Spleen (tissue), 11 donors: ENCODE results near the gene OBSCN. TPM values are rescaled to one million over a fixed set of nuclear protein-coding genes. Genes with fewer than 3 reads are reported as not detected.

Source experiments
- DNase-seq: peaks from one replicate; pipeline ENCODE4 v3.0.0-alpha.2; 2020
- H3K27ac ChIP-seq, 8 donors: fragments of 200-600 bp; sonication (generic) in 7 of 8; 1 replicate in 4 of 8; 2 replicates in 4 of 8; pipeline versions ENCODE4 v1.5.0 to v1.8.0; 2016 to 2021; ENCODE audit warnings: inconsistent platforms in 4 of 8, mild to moderate bottlenecking in 4 of 8, moderate library complexity in 1 of 8
- H3K27me3 ChIP-seq, 7 donors: fragments of 200-600 bp; sonication (generic) in 6 of 7; replicated peaks in 1 of 7; 1 replicate in 4 of 7; 2 replicates in 3 of 7; pipeline versions ENCODE4 v1.5.0 to v1.8.0; 2016 to 2021; ENCODE audit warnings: inconsistent platforms in 3 of 7, mild to moderate bottlenecking in 1 of 7
- H3K36me3 ChIP-seq, 6 donors: fragments of 200-600 bp; sonication (generic) in 5 of 6; 1 replicate in 4 of 6; 2 replicates in 2 of 6; pipeline versions ENCODE4 v1.5.0 to v1.8.0; 2016 to 2021; ENCODE audit warnings: inconsistent platforms in 2 of 6
- H3K4me1 ChIP-seq, 6 donors: fragments of 200-600 bp; sonication (generic) in 5 of 6; 1 replicate in 3 of 6; 2 replicates in 3 of 6; pipeline versions ENCODE4 v1.5.0 to v1.8.0; 2016 to 2021; ENCODE audit warnings: inconsistent platforms in 3 of 6
- H3K4me3 ChIP-seq, 8 donors: fragments of 200-600 bp; sonication (generic) in 7 of 8; 1 replicate in 4 of 8; 2 replicates in 4 of 8; pipeline versions ENCODE4 v1.5.0 to v1.8.0; 2016 to 2021; ENCODE audit warnings: inconsistent platforms in 4 of 8, mild to moderate bottlenecking in 4 of 8, moderate library complexity in 2 of 8
- H3K9me3 ChIP-seq, 8 donors: fragments of 200-600 bp; sonication (generic) in 7 of 8; 1 replicate in 4 of 8; 2 replicates in 4 of 8; pipeline versions ENCODE4 v1.5.0 to v1.8.0; 2016 to 2021; ENCODE audit warnings: inconsistent platforms in 4 of 8
- POLR2A ChIP-seq, 3 donors: fragments of 450-650 bp; IDR thresholded peaks; one replicate each; pipeline ENCODE4 v1.5.1; 2017; ENCODE audit warnings: antibody characterized with exemption in 3 of 3, mild to moderate bottlenecking in 1 of 3
- POLR2AphosphoS5 ChIP-seq, 3 donors: sonication (generic); formaldehyde crosslinking; IDR thresholded peaks; one replicate each; pipeline ENCODE4 v1.5.1; 2017; ENCODE audit warnings: antibody characterized with exemption in 3 of 3
- WGBS, 5 donors: extraction: QIAGEN DNeasy Blood & Tissue Kit in 3 of 5; methylation state at CpG; one replicate each; pipeline versions ENCODE4 v1.1.5 to v1.1.7; 2013 to 2018; 5-methylcytosine and 5-hydroxymethylcytosine counted together
- intact Hi-C: fragments of 100-400 bp; cut with DNase I; formaldehyde crosslinking; loops from one replicate; pipeline ENCODE4 v1.15.0; 2023; ENCODE audit warnings: low total_unique reads
- polyA plus RNA-seq, 3 donors: library from polyadenylated mRNA; stranded (reverse); fragments of 200-250 nt; gene quantifications; one replicate each; pipeline ENCODE4 v1.2.1, GENCODE V29; 2013
- total RNA-seq, 7 donors: library from RNA; depleted of rRNA in 3 of 7; stranded (reverse); fragments of >200 nt in 3 of 7; fragmentation: NEBNext Ultra II Directional in 4 of 7; extraction: Animal tissue kit (Norgen Biotek cat#: 25700) in 4 of 7; gene quantifications; one replicate each; pipeline versions ENCODE4 v1.1.0 to v1.2.1, GENCODE V29; 2016 to 2021
- TF ChIP-seq, protein P1 (sequence below), 11 experiments: fragments of 200-600 bp in 7 of 11; fragments of 450-650 bp in 4 of 11; sonication (generic) in 4 of 11; IDR thresholded peaks in 8 of 11; conservative IDR thresholded peaks in 3 of 11; 1 replicate in 7 of 11; 2 replicates in 4 of 11; pipeline versions ENCODE4 v1.4.0 to v1.8.0; 2016 to 2021; ENCODE audit warnings: antibody characterized with exemption in 11 of 11, inconsistent platforms in 4 of 11, mild to moderate bottlenecking in 1 of 11
- donor health status: healthy with polysubstance abuse.
- donor health status: DM: no; HTN: no; CAD: no; lungs with moderate emphysema.
- donor health status: DM: no; HTN: no; CAD: no.
- donor health status: Bipolar disorder and iron deficiency.
- donor health status: healthy.
- donor health status: DM: no; HTN: no; CAD: no.
- donor health status: DM: yes; HTN: yes; CAD: no.

OBSCN gene
- total and polyA plus RNA-seq, 10 donors = 12.6 to 71.7 (median 41.9) TPM

DNA sequence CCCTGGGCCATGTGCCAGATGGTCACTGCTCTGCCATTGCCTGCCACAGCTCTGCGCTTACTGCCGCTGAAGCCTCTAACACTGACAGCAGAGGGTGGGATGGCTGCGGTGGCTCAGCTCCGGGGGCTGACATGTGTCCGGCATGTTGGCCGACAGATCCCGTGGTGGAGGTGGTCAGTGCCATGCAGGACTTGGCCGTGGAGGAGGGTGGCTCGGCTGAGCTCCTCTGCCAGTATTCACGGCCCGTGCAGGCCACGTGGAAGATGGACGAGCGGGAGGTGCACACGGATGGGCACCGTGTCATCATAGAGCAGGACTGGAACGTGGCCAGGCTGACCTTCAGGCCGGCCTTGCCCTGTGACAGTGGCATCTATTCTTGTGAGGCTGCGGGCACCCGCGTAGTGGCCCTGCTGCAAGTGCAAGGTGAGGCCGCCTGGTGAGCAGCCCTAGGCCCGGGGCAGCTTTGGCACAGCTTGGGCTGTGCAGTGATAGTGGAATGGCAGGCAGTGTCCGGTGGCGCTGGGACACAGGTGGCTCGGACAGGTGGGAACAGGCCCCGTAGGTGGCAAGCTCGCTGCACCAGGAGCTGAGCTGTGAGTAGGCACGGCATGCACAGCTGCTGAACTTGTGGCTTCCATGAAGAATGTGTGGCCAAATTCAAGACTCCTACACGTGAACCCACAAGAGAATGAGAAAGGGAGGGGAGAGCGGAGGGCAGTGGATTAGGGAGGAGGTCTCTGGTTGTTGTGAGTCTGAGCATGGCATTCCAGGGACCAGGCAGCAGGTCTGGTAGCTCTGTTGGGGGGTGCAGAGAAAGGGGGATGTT is 107.0 kb downstream of the OBSCN start:
- Histone ChIP-seq H3K27me3 (no peaks in the 10 kb centered on the region), H3K27ac (no peak overlapping the region), H3K9me3 (peaks cover 0 to 30% (median 18%) of the 10 kb centered on the region in 8 donors), H3K36me3 (peaks cover 0 to 46% (median 18%) of the 10 kb centered on the region in 6 donors), H3K4me3 (no peak overlapping the region), H3K4me1 (no peaks in the 10 kb centered on the region)
- no peak for TF ChIP-seq POLR2A (IDR thresholded peaks at IDR 0.05)
- TF ChIP-seq POLR2AphosphoS5 (IDR thresholded peaks at IDR 0.05) = peak in 1 of 3 donors; percentile 6
- 83 to 93% (median 90%) methylated on average over 24 to 31 of the region's 31 CpGs for WGBS, 5 donors
- intact Hi-C loops = no loop called here
- DNase-seq = peak; percentile 67

GRCh38 chr1:228315484-228315944 is 107.7 kb downstream of the OBSCN start:
- Histone ChIP-seq H3K4me1 (no peaks in the 10 kb centered on the region), H3K9me3 (peaks cover 0 to 30% (median 18%) of the 10 kb centered on the region in 8 donors), H3K27me3 (no peaks in the 10 kb centered on the region), H3K36me3 (peaks cover 0 to 52% (median 24%) of the 10 kb centered on the region in 6 donors), H3K4me3 (no peak overlapping the region), H3K27ac (no peak overlapping the region)
- TF ChIP-seq POLR2A (IDR thresholded peaks at IDR 0.05) (no peak), POLR2AphosphoS5 (IDR thresholded peaks at IDR 0.05) (no peak)
- TF ChIP-seq, protein P1, sequence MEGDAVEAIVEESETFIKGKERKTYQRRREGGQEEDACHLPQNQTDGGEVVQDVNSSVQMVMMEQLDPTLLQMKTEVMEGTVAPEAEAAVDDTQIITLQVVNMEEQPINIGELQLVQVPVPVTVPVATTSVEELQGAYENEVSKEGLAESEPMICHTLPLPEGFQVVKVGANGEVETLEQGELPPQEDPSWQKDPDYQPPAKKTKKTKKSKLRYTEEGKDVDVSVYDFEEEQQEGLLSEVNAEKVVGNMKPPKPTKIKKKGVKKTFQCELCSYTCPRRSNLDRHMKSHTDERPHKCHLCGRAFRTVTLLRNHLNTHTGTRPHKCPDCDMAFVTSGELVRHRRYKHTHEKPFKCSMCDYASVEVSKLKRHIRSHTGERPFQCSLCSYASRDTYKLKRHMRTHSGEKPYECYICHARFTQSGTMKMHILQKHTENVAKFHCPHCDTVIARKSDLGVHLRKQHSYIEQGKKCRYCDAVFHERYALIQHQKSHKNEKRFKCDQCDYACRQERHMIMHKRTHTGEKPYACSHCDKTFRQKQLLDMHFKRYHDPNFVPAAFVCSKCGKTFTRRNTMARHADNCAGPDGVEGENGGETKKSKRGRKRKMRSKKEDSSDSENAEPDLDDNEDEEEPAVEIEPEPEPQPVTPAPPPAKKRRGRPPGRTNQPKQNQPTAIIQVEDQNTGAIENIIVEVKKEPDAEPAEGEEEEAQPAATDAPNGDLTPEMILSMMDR (IDR thresholded peaks at IDR 0.05 in 8 of 11, conservative IDR thresholded peaks at IDR 0.05 in 3 of 11) = no peak
- no peak for DNase-seq
- 89 to 93% (median 89%) methylated on average over 16 to 17 of the region's 17 CpGs for WGBS, 5 donors
- intact Hi-C loops = no loop called here

DNA sequence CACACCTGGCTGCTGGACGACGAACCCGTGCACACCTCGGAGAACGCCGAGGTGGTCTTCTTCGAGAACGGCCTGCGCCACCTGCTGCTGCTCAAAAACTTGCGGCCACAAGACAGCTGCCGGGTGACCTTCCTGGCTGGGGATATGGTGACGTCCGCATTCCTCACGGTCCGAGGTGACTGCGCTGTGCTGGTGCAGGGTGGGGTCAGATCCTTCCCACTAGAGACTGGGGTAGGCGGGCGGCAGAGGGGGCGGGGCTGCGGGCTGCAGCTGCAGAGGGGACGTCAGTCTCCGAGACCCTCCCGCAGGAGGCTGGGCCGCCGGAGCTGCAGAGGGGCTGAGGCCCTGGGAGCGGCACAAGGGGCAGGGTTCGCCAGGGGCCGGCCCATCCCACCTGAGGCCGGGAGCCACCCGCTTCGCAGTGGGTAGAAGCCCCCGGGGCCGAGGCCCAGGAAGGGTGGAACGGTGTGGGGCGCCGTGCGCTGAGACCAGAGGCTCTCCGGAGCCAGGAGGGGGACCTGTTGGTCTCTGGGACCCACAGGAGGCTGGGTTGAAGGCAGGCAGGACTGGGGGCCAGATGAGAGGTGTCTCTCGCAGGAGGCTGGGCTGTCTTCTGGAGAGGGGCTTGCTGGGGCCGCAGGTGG is 108.2 kb downstream of the OBSCN start:
- Histone ChIP-seq H3K9me3 (peaks cover 0 to 30% (median 18%) of the 10 kb centered on the region in 8 donors), H3K27ac (no peak overlapping the region), H3K4me3 (no peak overlapping the region), H3K36me3 (peaks cover 0 to 58% (median 28%) of the 10 kb centered on the region in 6 donors), H3K27me3 (no peaks in the 10 kb centered on the region), H3K4me1 (no peaks in the 10 kb centered on the region)
- WGBS, 5 donors = 70 to 93% (median 86%) methylated on average over 19 to 40 of the region's 40 CpGs
- TF ChIP-seq, protein P1 (IDR thresholded peaks at IDR 0.05 in 8 of 11, conservative IDR thresholded peaks at IDR 0.05 in 3 of 11) = no peak
- TF ChIP-seq POLR2AphosphoS5 (IDR thresholded peaks at IDR 0.05) (no peak), POLR2A (IDR thresholded peaks at IDR 0.05) (no peak)
- DNase-seq = peak; percentile 71
- intact Hi-C loops = no loop called here

DNA sequence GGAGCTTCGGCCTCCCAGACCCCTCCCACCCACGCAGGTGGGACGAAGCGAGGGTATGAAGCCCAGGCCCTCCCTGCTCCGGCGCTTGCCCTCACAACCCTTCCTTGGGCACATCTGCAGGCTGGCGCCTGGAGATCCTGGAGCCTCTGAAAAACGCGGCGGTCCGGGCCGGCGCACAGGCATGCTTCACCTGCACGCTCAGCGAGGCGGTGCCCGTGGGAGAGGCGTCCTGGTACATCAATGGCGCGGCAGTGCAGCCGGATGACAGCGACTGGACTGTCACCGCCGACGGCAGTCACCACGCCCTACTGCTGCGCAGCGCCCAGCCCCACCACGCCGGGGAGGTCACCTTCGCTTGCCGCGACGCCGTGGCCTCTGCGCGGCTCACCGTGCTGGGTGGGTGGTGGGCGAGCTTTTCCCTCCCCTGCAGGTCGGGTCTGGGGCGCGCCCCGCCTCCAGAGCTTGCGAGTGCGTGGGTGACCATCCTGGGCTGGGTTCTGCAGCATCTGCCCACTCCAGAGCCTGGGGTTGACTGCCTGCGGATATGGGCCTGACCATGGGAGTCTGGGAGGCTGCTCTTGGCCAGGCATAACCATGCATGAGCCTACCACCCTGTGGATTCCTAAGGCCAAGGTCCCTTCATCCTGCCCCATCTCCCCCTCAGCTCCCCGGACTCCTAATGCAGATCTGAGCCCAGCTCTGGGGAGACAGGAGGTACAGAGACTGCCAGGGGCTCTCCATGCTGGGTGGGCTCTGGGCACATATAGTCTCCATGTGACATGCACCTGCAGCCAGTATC is 108.9 kb downstream of the OBSCN start:
- H3K4me3 ChIP-seq = no peak overlapping the region
- no peak overlapping the region for H3K27ac ChIP-seq
- peaks cover 0 to 24% (median 17%) of the 10 kb centered on the region in 8 donors for H3K9me3 ChIP-seq
- no peaks in the 10 kb centered on the region for H3K4me1 ChIP-seq
- DNase-seq = peak; percentile 69
- intact Hi-C loops = no loop called here
- TF ChIP-seq POLR2AphosphoS5 (IDR thresholded peaks at IDR 0.05) (no peak), POLR2A (IDR thresholded peaks at IDR 0.05) (no peak)
- TF ChIP-seq, protein P1 (IDR thresholded peaks at IDR 0.05 in 8 of 11, conservative IDR thresholded peaks at IDR 0.05 in 3 of 11) = no peak
- WGBS, 5 donors = 88 to 95% (median 91%) methylated on average over 27 to 47 of the region's 47 CpGs
- H3K36me3 ChIP-seq = peaks cover 0 to 65% (median 35%) of the 10 kb centered on the region in 6 donors
- H3K27me3 ChIP-seq = no peaks in the 10 kb centered on the region
